HEK293 (cell line): ENCODE measurements around the gene HTT.

Source experiments
- CTCF ChIA-PET: fragments of 350-600 bp; formaldehyde crosslinking; extraction: SDS; loops from one replicate; lab custom pipeline; 2021; ENCODE audit warnings: antibody characterized with exemption; lab: Yijun Ruan, JAX
- POLR2A ChIA-PET: fragments of 300-600 bp; formaldehyde crosslinking; extraction: SDS; loops from one replicate; lab custom pipeline; 2020; ENCODE audit warnings: antibody characterized with exemption, inconsistent platforms; lab: Yijun Ruan, JAX
- H3K27ac ChIP-seq: fragments of 200-500 bp; sonication (Bioruptor generic); 2 replicates; pipeline ENCODE4 v1.5.1; 2014; ENCODE audit warnings: low read depth, low read length, control low read depth, inconsistent platforms; ENCODE audit errors: extremely low read depth
- H3K36me3 ChIP-seq, 2 experiments: fragments of 200-500 bp in 1 of 2; sonication (Bioruptor generic) in 1 of 2; 1 replicate in 1 of 2; 2 replicates in 1 of 2; pipeline ENCODE4 v1.5.1; 2014 to 2017; ENCODE audit warnings: inconsistent platforms in 2 of 2, low read length in 2 of 2; ENCODE audit not compliant: control insufficient read depth in 2 of 2, insufficient read depth in 1 of 2
- H3K4me1 ChIP-seq: fragments of 200-500 bp; sonication (Bioruptor generic); 2 replicates; pipeline ENCODE4 v1.5.1; 2014; ENCODE audit warnings: mild to moderate bottlenecking, low read length, inconsistent platforms; ENCODE audit not compliant: control insufficient read depth, insufficient read depth
- H3K4me3 ChIP-seq: 2 replicates; pipeline ENCODE4 v1.5.1; 2011; ENCODE audit warnings: low read depth, mild to moderate bottlenecking, control low read depth, low read length, moderate library complexity
- H3K9me3 ChIP-seq: fragments of 200-500 bp; sonication (Bioruptor generic); 2 replicates; pipeline ENCODE4 v1.5.1; 2014; ENCODE audit warnings: low read depth, low read length, inconsistent platforms; ENCODE audit not compliant: control insufficient read depth, insufficient read depth
- GLIS2 ChIP-seq: fragments of 450-650 bp; formaldehyde crosslinking; IDR thresholded peaks from 2 replicates; pipeline ENCODE4 v1.5.1; 2016; ENCODE audit warnings: missing biosample characterization, missing genetic modification characterization
- KLF7 ChIP-seq: fragments of 450-650 bp; formaldehyde crosslinking; IDR thresholded peaks from 2 replicates; pipeline ENCODE4 v1.5.1; 2016; ENCODE audit warnings: missing biosample characterization, missing genetic modification characterization, borderline replicate concordance
- MYNN ChIP-seq: fragments of 450-650 bp; formaldehyde crosslinking; IDR thresholded peaks from 2 replicates; pipeline ENCODE4 v1.5.1; 2016; ENCODE audit warnings: missing biosample characterization, missing genetic modification characterization, borderline replicate concordance
- OVOL3 ChIP-seq: fragments of 450-650 bp; formaldehyde crosslinking; IDR thresholded peaks from 2 replicates; pipeline ENCODE4 v1.5.1; 2016; ENCODE audit warnings: missing biosample characterization, missing genetic modification characterization
- ZFP3 ChIP-seq: fragments of 450-650 bp; formaldehyde crosslinking; IDR thresholded peaks from 2 replicates; pipeline ENCODE4 v1.5.1; 2016; ENCODE audit warnings: low read depth, missing biosample characterization, missing genetic modification characterization
- ZFP69B ChIP-seq: fragments of 450-650 bp; formaldehyde crosslinking; IDR thresholded peaks from 2 replicates; pipeline ENCODE4 v1.5.1; 2016; ENCODE audit warnings: missing biosample characterization, missing genetic modification characterization
- ZIC2 ChIP-seq: fragments of 450-650 bp; formaldehyde crosslinking; IDR thresholded peaks from 2 replicates; pipeline ENCODE4 v1.5.1; 2016; ENCODE audit warnings: missing biosample characterization, missing genetic modification characterization
- ZNF121 ChIP-seq: fragments of 450-650 bp; formaldehyde crosslinking; IDR thresholded peaks from 2 replicates; pipeline ENCODE4 v1.5.1; 2016; ENCODE audit warnings: missing biosample characterization, missing genetic modification characterization
- ZNF354C ChIP-seq: fragments of 450-650 bp; formaldehyde crosslinking; IDR thresholded peaks from 2 replicates; pipeline ENCODE4 v1.5.1; 2016; ENCODE audit warnings: missing biosample characterization, missing genetic modification characterization, low read depth, borderline replicate concordance
- ZNF626 ChIP-seq: fragments of 450-650 bp; sonication (Bioruptor Pico); formaldehyde crosslinking; IDR thresholded peaks from 2 replicates; pipeline ENCODE4 v1.5.1; 2018; ENCODE audit warnings: missing biosample characterization, missing genetic modification characterization, inconsistent platforms
- ZNF658 ChIP-seq: fragments of 450-650 bp; formaldehyde crosslinking; IDR thresholded peaks from 2 replicates; pipeline ENCODE4; 2016; ENCODE audit warnings: missing biosample characterization, missing genetic modification characterization
- ZNF792 ChIP-seq: fragments of 450-650 bp; formaldehyde crosslinking; IDR thresholded peaks from 2 replicates; pipeline ENCODE4 v1.5.1; 2016; ENCODE audit warnings: missing biosample characterization, missing genetic modification characterization
- ZXDB ChIP-seq: fragments of 450-650 bp; formaldehyde crosslinking; IDR thresholded peaks from 2 replicates; pipeline ENCODE4 v1.5.1; 2016; ENCODE audit warnings: missing biosample characterization, missing genetic modification characterization
- TF ChIP-seq, protein P1 (sequence below): fragments of 450-650 bp; formaldehyde crosslinking; IDR thresholded peaks from 2 replicates; pipeline ENCODE4 v1.5.1; 2017; ENCODE audit warnings: missing biosample characterization, missing genetic modification characterization
- TF ChIP-seq, protein P2 (sequence below): fragments of 450-650 bp; formaldehyde crosslinking; IDR thresholded peaks from 2 replicates; pipeline ENCODE4 v1.5.1; 2016; ENCODE audit warnings: missing biosample characterization, missing genetic modification characterization
- TF ChIP-seq, protein P3 (sequence below): fragments of 450-650 bp; formaldehyde crosslinking; IDR thresholded peaks from 2 replicates; pipeline ENCODE4 v1.5.1; 2016; ENCODE audit warnings: missing biosample characterization, missing genetic modification characterization
- TF ChIP-seq, protein P4 (sequence below): fragments of 450-650 bp; formaldehyde crosslinking; optimal IDR thresholded peaks from 2 replicates; pipeline ENCODE3; 2016; ENCODE audit warnings: missing biosample characterization, mild to moderate bottlenecking, missing genetic modification characterization

Gene HTT

DNA sequence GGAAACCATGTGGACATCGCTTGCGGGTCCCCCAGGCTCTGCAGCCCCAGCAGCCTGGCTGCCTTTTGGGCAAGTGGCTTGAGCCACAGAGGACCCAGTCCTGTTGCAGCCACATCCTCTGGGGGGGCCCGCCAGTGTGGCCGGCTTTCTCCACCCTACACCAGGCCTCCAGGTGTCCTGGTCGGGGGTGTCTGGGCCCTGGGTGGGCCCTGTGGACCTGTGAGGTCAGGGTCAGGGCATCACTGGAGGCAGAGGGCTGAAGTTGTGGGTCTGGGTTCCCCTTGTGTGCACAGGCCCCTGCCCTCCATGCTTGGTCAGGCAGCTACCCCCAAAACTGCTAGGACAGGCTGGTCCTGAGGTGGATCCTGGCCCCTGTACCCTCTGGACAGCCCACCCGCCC is 171.2 kb downstream of the HTT start:
- Histone ChIP-seq H3K9me3 (no peaks in the 10 kb centered on the region), H3K4me1 (no peaks in the 10 kb centered on the region), H3K27ac (no peak overlapping the region), H3K36me3 (peaks cover 0 to 27% of the 10 kb centered on the region in 2 experiments; a peak in 1 of 3 replicates), H3K4me3 (no peak overlapping the region)
- CTCF ChIA-PET = interaction anchor here (1.1 to 1.2 kb wide), 2 partner anchors 12 to 139 kb away, joined by 3 to 5 read pairs; no protein-coding TSS in a partner anchor
- TF ChIP-seq GLIS2 (tag by site-specific recombination) = 0 out of 2 replicates have a peak, but pooled peaks have one; percentile 27
- TF ChIP-seq, protein P1, sequence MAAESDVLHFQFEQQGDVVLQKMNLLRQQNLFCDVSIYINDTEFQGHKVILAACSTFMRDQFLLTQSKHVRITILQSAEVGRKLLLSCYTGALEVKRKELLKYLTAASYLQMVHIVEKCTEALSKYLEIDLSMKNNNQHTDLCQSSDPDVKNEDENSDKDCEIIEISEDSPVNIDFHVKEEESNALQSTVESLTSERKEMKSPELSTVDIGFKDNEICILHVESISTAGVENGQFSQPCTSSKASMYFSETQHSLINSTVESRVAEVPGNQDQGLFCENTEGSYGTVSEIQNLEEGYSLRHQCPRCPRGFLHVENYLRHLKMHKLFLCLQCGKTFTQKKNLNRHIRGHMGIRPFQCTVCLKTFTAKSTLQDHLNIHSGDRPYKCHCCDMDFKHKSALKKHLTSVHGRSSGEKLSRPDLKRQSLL (tag by site-specific recombination) = no peak
- POLR2A ChIA-PET = no interaction called here

DNA sequence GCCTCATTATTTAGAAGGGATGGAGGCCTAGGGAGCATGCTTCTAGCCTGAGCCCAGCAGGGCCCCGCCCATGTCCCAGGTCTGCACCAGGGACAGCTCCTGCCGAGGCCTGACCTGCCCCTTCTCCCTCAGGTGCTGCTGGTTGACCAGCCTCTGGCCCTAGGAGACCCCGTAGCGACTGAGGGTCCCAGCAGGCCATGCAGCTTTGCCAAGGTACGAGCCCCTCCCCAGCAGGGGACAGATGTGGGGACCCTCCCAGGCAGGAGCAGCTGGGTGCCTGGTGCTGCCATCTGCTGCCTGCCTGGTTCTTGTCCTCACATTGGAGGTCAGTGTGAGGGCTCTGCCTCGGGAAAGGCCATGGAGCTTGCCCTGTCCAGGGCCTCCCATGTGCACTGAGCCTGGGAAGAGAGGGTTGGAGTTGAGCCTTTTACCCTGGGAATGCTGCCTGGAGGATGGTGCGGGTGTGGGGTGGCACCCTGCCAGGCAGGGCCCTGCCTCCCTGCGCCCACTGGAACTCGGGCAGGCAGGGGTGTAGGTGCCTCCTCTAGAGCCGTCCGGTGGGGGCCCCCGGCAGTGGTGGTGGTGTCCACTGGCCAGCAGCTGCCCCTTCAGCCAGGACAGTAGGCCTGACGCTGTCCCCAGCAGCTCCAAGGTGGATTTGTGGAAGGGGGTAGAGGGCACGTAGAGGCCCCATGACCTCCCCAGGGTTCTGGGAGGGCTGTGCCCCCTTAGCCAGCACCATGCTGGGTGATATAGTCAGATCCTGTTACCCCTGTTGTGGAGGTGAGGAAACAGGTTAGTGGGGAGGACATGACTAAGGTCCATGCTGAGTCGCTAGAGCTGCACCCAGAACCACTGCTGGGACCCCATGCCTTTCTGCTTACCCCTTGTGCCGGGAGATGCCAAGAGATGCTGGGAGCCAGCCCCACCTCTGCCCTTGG is 172.2 kb downstream of the HTT start:
- H3K4me3 ChIP-seq = no peak overlapping the region
- ChIA-PET CTCF (interaction anchor here (1.1 to 1.2 kb wide), 2 partner anchors 13 to 140 kb away, joined by 3 to 5 read pairs; no protein-coding TSS in a partner anchor), POLR2A (no interaction called here)
- TF ChIP-seq, protein P2, sequence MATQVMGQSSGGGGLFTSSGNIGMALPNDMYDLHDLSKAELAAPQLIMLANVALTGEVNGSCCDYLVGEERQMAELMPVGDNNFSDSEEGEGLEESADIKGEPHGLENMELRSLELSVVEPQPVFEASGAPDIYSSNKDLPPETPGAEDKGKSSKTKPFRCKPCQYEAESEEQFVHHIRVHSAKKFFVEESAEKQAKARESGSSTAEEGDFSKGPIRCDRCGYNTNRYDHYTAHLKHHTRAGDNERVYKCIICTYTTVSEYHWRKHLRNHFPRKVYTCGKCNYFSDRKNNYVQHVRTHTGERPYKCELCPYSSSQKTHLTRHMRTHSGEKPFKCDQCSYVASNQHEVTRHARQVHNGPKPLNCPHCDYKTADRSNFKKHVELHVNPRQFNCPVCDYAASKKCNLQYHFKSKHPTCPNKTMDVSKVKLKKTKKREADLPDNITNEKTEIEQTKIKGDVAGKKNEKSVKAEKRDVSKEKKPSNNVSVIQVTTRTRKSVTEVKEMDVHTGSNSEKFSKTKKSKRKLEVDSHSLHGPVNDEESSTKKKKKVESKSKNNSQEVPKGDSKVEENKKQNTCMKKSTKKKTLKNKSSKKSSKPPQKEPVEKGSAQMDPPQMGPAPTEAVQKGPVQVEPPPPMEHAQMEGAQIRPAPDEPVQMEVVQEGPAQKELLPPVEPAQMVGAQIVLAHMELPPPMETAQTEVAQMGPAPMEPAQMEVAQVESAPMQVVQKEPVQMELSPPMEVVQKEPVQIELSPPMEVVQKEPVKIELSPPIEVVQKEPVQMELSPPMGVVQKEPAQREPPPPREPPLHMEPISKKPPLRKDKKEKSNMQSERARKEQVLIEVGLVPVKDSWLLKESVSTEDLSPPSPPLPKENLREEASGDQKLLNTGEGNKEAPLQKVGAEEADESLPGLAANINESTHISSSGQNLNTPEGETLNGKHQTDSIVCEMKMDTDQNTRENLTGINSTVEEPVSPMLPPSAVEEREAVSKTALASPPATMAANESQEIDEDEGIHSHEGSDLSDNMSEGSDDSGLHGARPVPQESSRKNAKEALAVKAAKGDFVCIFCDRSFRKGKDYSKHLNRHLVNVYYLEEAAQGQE (tag by site-specific recombination) = peak; percentile 86
- TF ChIP-seq ZIC2 (tag by site-specific recombination) (peak; percentile 51), ZNF792 (no peak), ZFP69B (tag by site-specific recombination) (no peak), GLIS2 (tag by site-specific recombination) (peak; percentile 49; the same call in 1 of the 2 replicates), ZNF658 (tag by site-specific recombination) (no peak), KLF7 (tag by site-specific recombination) (no peak)
- TF ChIP-seq, protein P3, sequence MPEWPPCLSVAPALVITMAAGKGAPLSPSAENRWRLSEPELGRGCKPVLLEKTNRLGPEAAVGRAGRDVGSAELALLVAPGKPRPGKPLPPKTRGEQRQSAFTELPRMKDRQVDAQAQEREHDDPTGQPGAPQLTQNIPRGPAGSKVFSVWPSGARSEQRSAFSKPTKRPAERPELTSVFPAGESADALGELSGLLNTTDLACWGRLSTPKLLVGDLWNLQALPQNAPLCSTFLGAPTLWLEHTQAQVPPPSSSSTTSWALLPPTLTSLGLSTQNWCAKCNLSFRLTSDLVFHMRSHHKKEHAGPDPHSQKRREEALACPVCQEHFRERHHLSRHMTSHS (tag by site-specific recombination) = no peak
- H3K4me1 ChIP-seq = no peaks in the 10 kb centered on the region
- peaks cover 0 to 17% of the 10 kb centered on the region in 2 experiments; a peak in 1 of 3 replicates for H3K36me3 ChIP-seq
- no peak overlapping the region for H3K27ac ChIP-seq
- no peaks in the 10 kb centered on the region for H3K9me3 ChIP-seq

DNA sequence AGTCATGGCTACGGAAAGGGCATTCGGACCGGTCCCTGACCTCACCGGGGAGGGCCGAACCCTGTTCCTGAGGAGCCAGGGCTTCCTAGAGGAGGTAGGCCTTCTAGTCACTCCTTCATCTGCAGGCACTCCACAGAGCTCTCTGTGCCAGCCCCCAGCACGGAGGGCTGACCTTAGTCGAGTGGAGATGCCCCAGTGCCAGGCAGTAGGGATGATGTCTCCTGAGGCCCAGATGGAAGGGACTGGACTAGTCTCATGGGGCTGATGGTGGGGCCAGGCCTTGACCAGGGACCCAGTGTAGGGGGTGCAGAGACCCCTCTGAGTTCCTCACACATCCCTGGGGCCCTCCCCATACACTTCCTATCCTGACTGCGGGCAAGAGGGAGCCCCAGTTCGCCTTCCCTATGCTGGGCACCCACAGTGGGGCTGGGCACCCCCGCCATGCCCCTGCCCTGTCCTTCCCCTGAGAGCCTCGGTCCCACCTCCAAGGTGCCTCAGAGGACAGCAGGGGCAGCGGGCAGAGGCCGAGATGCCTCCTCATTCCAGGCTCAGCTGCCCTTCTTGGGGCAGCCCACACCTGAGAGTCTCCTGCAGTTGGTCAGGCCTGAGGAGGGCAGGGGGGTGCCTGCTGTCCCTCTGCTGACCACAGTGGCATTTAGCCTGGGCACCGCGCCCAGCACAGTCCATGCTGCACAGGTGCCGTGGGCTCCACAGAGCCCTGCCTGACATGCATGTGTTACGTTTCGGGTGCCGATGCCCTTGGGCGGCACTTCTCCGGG is 173.1 kb downstream of the HTT start:
- TF ChIP-seq ZNF626 (tag by site-specific recombination) = no peak
- no peak for TF ChIP-seq ZNF121 (tag by site-specific recombination)
- TF ChIP-seq OVOL3 (tag by site-specific recombination) = no peak
- no peak for TF ChIP-seq ZNF354C (tag by site-specific recombination)
- TF ChIP-seq, protein P4, sequence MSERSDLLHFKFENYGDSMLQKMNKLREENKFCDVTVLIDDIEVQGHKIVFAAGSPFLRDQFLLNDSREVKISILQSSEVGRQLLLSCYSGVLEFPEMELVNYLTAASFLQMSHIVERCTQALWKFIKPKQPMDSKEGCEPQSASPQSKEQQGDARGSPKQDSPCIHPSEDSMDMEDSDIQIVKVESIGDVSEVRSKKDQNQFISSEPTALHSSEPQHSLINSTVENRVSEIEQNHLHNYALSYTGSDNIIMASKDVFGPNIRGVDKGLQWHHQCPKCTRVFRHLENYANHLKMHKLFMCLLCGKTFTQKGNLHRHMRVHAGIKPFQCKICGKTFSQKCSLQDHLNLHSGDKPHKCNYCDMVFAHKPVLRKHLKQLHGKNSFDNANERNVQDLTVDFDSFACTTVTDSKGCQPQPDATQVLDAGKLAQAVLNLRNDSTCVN (tag by site-specific recombination) = no peak
- no peak for TF ChIP-seq MYNN (tag by site-specific recombination)
- no peak for TF ChIP-seq ZXDB (tag by site-specific recombination)
- no peak for TF ChIP-seq ZFP3
- H3K36me3 ChIP-seq = peaks cover 0 to 14% of the 10 kb centered on the region in 2 experiments; a peak in 1 of 3 replicates
- H3K9me3 ChIP-seq = no peaks in the 10 kb centered on the region
- no peaks in the 10 kb centered on the region for H3K4me1 ChIP-seq
- CTCF ChIA-PET = no interaction called here
- no peak overlapping the region for H3K4me3 ChIP-seq
- no peak overlapping the region for H3K27ac ChIP-seq
- POLR2A ChIA-PET = no interaction called here
